ENCODE data around the gene MRPL14.

- no peak for TF ChIP-seq POLR2A (IDR thresholded peaks at IDR 0.05)
- TF ChIP-seq CTCF (IDR thresholded peaks at IDR 0.05 in 4 of 5, conservative IDR thresholded peaks at IDR 0.05 in 1 of 5) = peak; percentile 89 to 94 (median 93)
These were observed 52.8 kb downstream of the MRPL14 start for GRCh38 chr6:44074439-44074812.

Measured in gastrocnemius medialis (tissue), 4 donors.